BJ (cell line): ENCODE results near the gene SFN. TPM values are rescaled to one million over a fixed set of nuclear protein-coding genes. Genes with fewer than 3 reads are reported as not detected.
"Not testable (repeated sequence)": the region's sequence is repeated elsewhere in the genome, so short reads cannot be mapped to it uniquely, and the experiment has no call there.

Experiments
- CTCF ChIA-PET: fragments of 350-600 bp; formaldehyde crosslinking; extraction: SDS; loops from one replicate; lab custom pipeline; 2021; ENCODE audit warnings: antibody characterized with exemption, inconsistent platforms; lab: Yijun Ruan, JAX
- POLR2A ChIA-PET: fragments of 300-600 bp; sonication (Branson Sonifier 250); formaldehyde crosslinking; extraction: SDS; loops from one replicate; lab custom pipeline; 2021; ENCODE audit warnings: antibody characterized with exemption; lab: Charles Lee
- DNase-seq: peaks from one replicate; pipeline ENCODE4 v3.0.0-alpha.2; 2011; ENCODE audit warnings: low read depth
- H3K27me3 ChIP-seq: 2 replicates; pipeline ENCODE4 v1.6.0; 2011; ENCODE audit warnings: low read length; ENCODE audit not compliant: control insufficient read depth, insufficient read depth
- H3K36me3 ChIP-seq: 2 replicates; pipeline ENCODE4 v1.5.1; 2011; ENCODE audit warnings: low read length; ENCODE audit not compliant: control insufficient read depth, insufficient read depth
- H3K4me3 ChIP-seq: 2 replicates; pipeline ENCODE4 v1.5.1; 2011; ENCODE audit warnings: low read depth, mild to moderate bottlenecking, control low read depth, low read length
- polyA plus RNA-seq: library from polyadenylated mRNA; depleted of rRNA; stranded (reverse); fragments of >200 nt; gene quantifications from 2 replicates; pipeline ENCODE4 v1.2.3, GENCODE V29; 2011
- TF ChIP-seq, protein P1 (sequence below): IDR thresholded peaks from 2 replicates; pipeline ENCODE4 v1.5.1; 2011; ENCODE audit warnings: low read depth, mild to moderate bottlenecking, control low read depth, inconsistent platforms, low read length, moderate library complexity; ENCODE audit not compliant: insufficient read depth

The SFN gene
- polyA plus RNA-seq, 1 experiment, result 0.20 TPM

DNA sequence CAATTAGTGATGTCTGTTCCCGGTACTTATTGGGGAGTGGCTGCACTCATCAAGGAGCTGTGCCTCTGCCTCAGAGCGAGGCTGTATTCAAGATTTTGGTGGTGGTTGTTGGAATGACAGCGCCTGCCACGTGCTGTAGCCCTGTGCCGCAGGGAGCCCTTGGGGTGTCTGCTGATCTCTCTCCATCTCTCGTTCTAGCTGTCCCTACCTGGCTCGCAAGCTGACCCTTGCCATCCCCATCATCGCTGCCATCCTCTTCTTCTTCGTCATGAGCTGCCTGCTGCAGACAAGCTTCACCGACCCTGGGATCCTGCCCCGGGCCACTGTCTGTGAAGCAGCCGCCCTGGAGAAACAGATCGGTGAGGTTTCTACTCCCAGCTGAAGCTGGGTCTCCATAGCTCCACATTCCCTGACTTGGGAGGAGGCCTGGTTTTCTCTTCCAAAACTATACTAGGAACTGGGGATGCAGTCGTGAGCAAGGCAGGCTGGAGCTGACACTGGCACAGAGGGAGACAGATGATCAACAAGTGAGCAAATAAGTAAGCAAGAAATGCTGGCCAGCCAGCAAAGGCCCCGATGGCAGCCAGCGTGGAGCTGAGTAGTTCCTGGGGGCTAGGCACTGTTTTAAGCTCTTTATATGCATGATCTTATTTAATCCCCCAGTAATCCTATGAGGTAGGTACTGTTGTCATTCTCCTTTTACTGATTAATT is 30.5 kb upstream of the SFN start:
- ChIA-PET POLR2A (no interaction called here), CTCF (interaction anchor here (0.8 to 1.3 kb wide), 2 partner anchors 23 to 46 kb away, joined by 3 to 4 read pairs; no protein-coding TSS in a partner anchor)
- DNase-seq, result no peak
- Histone ChIP-seq H3K4me3 (no peak overlapping the region), H3K27me3 (no peaks in the 10 kb centered on the region), H3K36me3 (peaks cover 17% of the 10 kb centered on the region)
- TF ChIP-seq, protein P1, sequence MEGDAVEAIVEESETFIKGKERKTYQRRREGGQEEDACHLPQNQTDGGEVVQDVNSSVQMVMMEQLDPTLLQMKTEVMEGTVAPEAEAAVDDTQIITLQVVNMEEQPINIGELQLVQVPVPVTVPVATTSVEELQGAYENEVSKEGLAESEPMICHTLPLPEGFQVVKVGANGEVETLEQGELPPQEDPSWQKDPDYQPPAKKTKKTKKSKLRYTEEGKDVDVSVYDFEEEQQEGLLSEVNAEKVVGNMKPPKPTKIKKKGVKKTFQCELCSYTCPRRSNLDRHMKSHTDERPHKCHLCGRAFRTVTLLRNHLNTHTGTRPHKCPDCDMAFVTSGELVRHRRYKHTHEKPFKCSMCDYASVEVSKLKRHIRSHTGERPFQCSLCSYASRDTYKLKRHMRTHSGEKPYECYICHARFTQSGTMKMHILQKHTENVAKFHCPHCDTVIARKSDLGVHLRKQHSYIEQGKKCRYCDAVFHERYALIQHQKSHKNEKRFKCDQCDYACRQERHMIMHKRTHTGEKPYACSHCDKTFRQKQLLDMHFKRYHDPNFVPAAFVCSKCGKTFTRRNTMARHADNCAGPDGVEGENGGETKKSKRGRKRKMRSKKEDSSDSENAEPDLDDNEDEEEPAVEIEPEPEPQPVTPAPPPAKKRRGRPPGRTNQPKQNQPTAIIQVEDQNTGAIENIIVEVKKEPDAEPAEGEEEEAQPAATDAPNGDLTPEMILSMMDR, result no peak

DNA sequence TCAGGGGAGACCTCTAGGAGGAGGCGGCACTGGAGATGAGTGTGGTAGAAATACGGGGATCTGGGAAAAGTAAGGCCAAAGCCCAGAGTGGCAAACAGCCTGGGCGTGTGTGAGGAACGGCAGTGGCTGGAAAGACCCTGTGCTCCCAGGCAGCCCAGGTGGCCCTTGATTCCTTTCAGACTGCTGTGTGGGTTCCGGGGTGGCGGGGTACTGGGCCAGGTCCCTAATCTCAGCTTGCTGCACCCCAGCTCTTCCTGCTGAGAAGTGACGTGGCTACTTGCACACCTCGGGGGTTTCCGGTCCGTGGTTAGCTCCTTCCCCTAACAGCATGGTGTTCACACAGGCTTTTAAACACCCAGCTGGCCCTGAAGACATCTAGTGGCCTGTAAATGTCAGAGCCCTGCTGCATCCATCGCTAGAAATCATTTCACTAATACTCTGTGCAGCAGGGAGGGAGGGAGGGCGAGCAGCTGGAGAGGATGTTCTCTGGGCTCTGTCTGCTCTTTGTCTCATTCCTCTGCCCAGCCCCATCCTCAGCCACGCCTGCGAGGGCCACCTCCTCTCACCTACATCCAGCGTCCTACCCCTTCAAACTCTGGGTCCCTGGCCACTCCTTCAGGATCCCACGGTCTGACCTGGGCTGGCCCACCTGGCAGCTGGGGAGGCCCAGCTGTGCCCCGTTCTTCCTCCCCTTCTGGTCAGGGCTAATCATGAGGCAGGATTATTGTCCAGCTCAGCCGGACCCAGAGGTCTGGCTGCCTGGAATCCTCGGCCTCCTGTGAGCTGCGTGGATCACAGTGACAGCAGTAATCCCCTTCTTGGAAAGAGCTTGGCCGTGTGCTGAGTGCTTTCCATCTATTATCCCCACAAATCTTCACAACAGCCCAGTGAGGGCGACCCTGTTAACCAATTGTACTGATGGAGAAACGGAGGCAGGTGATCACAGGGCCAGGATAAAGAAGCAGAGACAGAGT is 29.2 kb upstream of the SFN start:
- H3K4me3 ChIP-seq, result no peak overlapping the region
- POLR2A ChIA-PET, result no interaction called here
- H3K36me3 ChIP-seq, result peaks cover 19% of the 10 kb centered on the region
- no peaks in the 10 kb centered on the region for H3K27me3 ChIP-seq
- TF ChIP-seq, protein P1, result no peak
- CTCF ChIA-PET, result interaction anchor here (0.7 to 1.1 kb wide), 3 partner anchors 16 to 23 kb away, joined by 3 to 4 read pairs (median 3); no protein-coding TSS in a partner anchor
- DNase-seq, result no peak

DNA sequence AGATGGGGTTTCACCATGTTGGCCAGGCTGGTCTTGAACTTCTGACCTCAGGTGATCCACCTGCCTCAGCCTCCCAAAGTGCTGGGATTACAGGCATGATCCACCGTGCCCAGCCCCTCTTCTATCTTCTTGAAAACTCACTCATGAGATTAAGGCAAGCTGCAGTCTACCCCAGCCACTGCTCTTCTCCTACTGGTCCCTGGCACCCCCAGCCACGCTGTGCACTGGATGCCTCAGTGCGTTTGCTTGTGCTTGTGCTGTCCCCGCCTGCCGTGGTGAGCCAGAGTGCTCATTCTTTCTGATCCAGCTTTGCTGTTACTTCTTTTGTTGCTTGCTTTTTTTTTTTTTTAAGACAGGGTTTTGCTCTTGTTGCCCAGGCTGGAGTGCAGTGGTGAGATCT is 25.3 kb upstream of the SFN start:
- DNase-seq, H3K27me3 ChIP-seq, POLR2A ChIA-PET, H3K4me3 ChIP-seq: not testable (repeated sequence)
- H3K36me3 ChIP-seq, result peaks cover 25% of the 10 kb centered on the region
- CTCF ChIA-PET, result interaction anchor here (0.8 kb wide), 1 partner anchor 10 kb away, joined by 3 read pairs; no protein-coding TSS in a partner anchor

DNA sequence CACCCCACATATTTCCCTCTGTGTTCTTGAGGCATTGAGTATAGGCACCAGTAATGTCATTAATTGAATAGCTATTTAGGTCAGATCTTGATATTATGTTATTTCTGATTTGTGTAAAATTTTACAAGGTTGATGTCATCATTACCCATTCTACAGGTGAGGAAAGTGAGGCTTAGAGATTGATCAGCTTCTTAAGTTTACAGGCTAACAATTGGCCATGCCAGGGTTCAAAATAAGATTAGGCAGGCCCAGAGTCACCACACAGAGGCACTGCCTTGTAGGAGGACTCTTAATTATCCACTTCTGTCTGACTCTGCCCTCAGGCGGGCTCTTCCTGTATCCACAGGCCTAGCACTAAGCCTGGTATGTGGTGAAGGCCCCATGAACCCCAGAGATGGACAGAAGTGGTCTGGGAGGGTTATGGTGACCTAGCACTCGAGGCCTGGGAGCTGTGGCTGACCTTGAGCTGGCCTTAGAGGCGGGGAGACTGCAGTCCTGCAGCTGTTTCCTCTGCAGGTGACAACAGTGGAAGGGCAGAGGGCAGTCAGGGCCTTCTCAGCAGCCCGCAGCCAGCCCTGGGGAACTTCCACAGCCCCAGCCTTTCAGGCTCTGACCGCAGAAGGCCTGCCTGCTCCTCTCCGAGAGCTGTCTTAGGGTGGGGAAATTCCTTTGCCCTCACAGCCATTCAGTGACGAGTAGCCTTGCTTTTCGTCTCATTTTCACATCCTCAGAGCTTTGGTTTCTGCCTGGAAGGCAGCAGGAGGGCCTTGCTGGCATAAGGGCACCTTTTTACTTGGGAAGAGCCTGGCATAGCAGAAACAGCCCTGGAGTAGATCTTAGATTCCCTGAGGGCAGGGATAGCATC is 24.2 kb upstream of the SFN start:
- TF ChIP-seq, protein P1, result no peak
- peaks cover 20% of the 10 kb centered on the region for H3K36me3 ChIP-seq
- no peak for DNase-seq
- no peaks in the 10 kb centered on the region for H3K27me3 ChIP-seq
- CTCF ChIA-PET, result interaction anchor here (0.8 to 1.3 kb wide), 2 partner anchors 11 to 48 kb away, joined by 3 to 4 read pairs; no protein-coding TSS in a partner anchor
- POLR2A ChIA-PET, result no interaction called here
- no peak overlapping the region for H3K4me3 ChIP-seq

DNA sequence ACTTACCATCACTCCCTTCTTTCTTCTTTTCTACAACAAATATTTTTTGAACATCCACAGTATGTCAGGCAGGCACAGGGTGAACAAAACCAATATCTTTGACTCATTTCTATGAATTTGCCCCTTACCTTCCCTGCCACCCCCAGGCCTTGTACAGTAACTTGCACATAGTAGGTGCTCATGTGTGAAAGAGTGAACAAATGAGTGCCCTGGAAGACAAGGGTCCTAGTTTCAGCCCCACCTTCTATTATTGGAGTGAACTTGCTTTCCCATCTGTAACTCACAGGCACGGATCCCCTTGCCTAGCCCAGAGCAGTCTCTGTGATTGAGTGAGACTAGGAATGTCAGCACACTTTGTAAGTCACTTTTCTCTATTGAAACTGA is 23.6 kb upstream of the SFN start:
- no peak for DNase-seq
- CTCF ChIA-PET, result interaction anchor here (1.3 kb wide), 1 partner anchor 47 kb away, joined by 4 read pairs; no protein-coding TSS in a partner anchor
- Histone ChIP-seq H3K36me3 (peaks cover 17% of the 10 kb centered on the region), H3K27me3 (no peaks in the 10 kb centered on the region), H3K4me3 (no peak overlapping the region)
- POLR2A ChIA-PET, result no interaction called here
- TF ChIP-seq, protein P1, result no peak
